Measurements from ENCODE around the gene DPYSL5. TPM values are rescaled to one million over a fixed set of nuclear protein-coding genes. Genes with fewer than 3 reads are reported as not detected.
"Not testable (repeated sequence)": the region's sequence is repeated elsewhere in the genome, so short reads cannot be mapped to it uniquely, and the experiment has no call there.

The DPYSL5 gene, protein sequence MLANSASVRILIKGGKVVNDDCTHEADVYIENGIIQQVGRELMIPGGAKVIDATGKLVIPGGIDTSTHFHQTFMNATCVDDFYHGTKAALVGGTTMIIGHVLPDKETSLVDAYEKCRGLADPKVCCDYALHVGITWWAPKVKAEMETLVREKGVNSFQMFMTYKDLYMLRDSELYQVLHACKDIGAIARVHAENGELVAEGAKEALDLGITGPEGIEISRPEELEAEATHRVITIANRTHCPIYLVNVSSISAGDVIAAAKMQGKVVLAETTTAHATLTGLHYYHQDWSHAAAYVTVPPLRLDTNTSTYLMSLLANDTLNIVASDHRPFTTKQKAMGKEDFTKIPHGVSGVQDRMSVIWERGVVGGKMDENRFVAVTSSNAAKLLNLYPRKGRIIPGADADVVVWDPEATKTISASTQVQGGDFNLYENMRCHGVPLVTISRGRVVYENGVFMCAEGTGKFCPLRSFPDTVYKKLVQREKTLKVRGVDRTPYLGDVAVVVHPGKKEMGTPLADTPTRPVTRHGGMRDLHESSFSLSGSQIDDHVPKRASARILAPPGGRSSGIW
- total RNA-seq, result not detected

DNA sequence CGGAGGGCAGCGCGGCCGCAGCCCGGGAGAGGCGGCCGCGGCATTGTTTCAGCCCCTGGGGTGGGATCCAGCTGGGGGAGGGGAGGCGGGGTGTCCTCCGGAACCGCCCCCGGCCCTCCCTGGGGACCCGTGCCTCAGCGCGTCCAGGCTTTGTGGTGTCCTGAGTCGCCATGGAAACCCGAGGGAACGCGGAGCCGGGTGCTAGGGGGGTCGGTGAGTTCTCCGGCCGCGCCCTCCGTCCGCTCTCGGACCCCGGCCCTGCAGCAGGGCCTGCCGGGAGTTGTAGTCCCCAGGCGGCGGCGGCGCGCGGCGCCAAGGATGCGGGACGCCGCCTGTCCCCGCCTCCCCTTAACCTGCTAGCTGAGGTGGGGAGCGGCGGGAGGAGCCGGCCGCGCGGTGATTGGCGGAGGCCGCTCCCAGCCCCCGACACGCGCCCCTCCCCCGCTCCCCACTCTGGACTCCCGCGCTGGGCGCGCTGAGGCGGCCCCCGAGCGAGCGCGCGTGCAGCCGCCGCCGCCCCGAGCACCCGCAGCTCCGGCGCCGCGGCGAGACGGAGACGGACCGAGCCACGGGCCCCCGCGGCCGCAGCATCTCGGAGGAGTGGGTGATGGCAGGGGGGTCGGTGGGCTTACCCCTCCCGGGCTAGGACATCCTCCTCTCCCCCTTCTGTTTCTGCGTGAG, at the start of gene DPYSL5:
Gene DPYSL5, plus strand, starts transcription at position 478 of the 681 bp plus-strand sequence. CDS start 50,368 bp downstream, outside the sequence.
- CTCF ChIA-PET, result interaction anchor here (0.8 to 5.5 kb wide), 4 partner anchors 74 to 287 kb away, joined by 3 to 82 read pairs (median 24); partner anchors contain the start of gene PREB
- Mint-ChIP-seq H3K36me3 (no peaks in the 10 kb centered on the region), H3K4me3 (no peak within 1 kb of the TSS), H3K9me3 (ENCODE audit: low read depth) (no peaks in the 10 kb centered on the region), H3K4me1 (peaks cover 9% of the 10 kb centered on the region), H3K27ac (no peak within 1 kb of the TSS), H3K27me3 (peaks cover 74% of the 10 kb centered on the region)
- no peak for ATAC-seq
- DNase-seq, result no peak

DNA sequence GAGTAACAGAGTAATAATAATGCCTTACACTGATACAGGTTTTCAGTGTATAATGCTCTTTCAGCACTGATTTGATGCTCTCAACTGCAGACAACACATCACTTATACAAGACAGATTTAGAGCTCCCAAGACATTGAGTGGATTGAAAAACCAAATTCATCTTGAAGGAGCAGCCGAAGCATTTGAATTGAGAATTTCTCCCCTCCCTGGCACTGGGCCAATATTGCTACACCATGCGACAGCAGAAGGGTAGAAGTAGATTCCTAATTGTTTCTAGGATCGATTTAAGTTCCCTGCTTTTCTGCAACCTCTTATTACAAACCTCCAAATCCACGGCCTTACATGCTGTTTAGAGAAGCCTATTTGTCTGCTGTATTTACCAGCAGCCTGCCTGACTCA, 46.6 kb upstream of the DPYSL5 start:
- no peaks in the 10 kb centered on the region for H3K9me3 Mint-ChIP-seq (ENCODE audit: low read depth)
- DNase-seq (no peak), ATAC-seq (no peak)
- no peaks in the 10 kb centered on the region for H3K27me3 Mint-ChIP-seq
- CTCF ChIA-PET, result no interaction called here
- peaks cover 25% of the 10 kb centered on the region for H3K36me3 Mint-ChIP-seq
- H3K27ac Mint-ChIP-seq, result no peak overlapping the region
- no peak overlapping the region for H3K4me3 Mint-ChIP-seq
- H3K4me1 Mint-ChIP-seq, result no peaks in the 10 kb centered on the region

DNA sequence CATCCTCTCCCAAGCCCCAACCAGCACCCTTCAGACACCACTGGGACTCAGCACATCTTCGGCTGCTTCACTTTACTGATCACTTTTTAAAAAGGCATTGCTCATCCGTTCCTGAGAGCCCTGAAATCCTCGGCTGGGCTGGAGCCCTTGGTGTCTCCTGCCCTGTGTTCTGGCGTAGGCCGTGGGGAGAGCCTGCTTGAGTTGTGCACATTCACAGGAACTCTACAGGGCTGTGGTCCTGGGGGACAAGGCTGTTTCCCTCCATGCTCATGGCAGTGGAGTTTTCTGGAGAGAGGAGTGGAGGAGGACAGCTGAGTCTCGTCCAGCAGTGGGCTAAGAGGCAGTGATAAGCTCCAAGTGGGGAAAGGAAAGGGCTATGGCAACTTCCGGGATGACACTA, 46.1 kb upstream of the DPYSL5 start:
- ATAC-seq (no peak), DNase-seq (no peak)
- CTCF ChIA-PET, result no interaction called here
- Mint-ChIP-seq H3K36me3 (peaks cover 21% of the 10 kb centered on the region), H3K27me3 (no peaks in the 10 kb centered on the region), H3K4me3 (no peak overlapping the region), H3K9me3 (ENCODE audit: low read depth) (no peaks in the 10 kb centered on the region), H3K27ac (no peak overlapping the region), H3K4me1 (no peaks in the 10 kb centered on the region)

DNA sequence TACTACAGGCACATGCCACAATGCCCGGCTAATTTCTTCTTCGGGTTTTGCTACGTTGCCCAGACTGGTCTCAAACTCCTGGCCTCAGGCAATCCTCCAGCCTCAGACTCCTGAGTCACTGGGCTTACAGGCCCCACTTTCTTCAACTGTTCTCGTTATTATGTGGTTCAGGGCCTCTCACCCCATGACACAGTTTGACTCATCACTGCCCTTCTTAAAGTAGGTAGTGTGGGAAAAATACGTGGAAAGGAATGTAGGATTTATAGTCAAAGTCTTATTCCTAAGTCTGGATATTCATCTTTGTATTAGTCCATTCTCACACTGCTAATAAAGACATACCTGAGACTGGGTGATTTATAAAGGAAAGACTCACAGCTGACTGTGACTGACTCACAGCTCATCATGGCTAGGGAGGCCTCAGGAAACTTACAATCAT, 42.7 kb upstream of the DPYSL5 start:
- Mint-ChIP-seq H3K4me3 (no peak overlapping the region), H3K9me3 (ENCODE audit: low read depth) (no peaks in the 10 kb centered on the region), H3K4me1 (peaks cover 5% of the 10 kb centered on the region), H3K27me3 (peaks cover 7% of the 10 kb centered on the region), H3K27ac (no peak overlapping the region), H3K36me3 (peaks cover 7% of the 10 kb centered on the region)
- DNase-seq (no peak), ATAC-seq (no peak)
- CTCF ChIA-PET, result no interaction called here

DNA sequence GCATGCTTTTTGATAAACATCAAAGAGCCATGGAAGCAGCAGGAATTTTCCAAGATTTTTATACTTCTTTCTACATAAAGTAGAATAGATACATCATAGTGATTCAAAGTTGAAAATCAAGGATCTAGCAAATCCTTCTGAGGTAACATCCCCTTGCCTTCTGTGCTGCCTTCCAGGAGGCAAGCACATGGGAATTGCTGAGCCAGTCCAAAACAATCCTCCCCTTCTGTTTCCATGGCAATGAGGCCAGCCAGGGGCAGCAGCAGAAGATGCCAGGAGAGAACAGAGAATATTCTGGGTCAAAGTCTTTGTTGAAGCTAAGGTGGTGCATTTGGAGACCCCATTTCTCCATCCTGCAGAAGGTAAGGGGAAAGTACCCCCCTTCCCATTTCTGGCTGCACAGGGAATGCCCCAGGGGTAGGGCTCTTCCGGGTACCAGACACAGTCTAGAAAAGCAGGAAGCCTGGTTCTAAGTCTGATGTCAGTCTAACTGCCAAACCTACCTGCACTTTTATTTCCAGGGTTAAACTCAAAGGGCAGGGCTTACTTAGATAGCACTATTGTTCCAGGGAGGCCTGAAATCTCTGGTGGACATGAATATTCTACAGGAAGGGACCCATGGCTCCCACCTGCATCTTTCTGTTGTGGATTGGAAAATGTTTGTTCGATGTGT, 40.0 kb upstream of the DPYSL5 start:
- Mint-ChIP-seq H3K27ac (no peak overlapping the region), H3K9me3 (ENCODE audit: low read depth) (no peaks in the 10 kb centered on the region), H3K4me3 (no peak overlapping the region), H3K4me1 (peaks cover 8% of the 10 kb centered on the region), H3K27me3 (peaks cover 17% of the 10 kb centered on the region), H3K36me3 (no peaks in the 10 kb centered on the region)
- ATAC-seq, result no peak
- no peak for DNase-seq
- CTCF ChIA-PET, result no interaction called here

DNA sequence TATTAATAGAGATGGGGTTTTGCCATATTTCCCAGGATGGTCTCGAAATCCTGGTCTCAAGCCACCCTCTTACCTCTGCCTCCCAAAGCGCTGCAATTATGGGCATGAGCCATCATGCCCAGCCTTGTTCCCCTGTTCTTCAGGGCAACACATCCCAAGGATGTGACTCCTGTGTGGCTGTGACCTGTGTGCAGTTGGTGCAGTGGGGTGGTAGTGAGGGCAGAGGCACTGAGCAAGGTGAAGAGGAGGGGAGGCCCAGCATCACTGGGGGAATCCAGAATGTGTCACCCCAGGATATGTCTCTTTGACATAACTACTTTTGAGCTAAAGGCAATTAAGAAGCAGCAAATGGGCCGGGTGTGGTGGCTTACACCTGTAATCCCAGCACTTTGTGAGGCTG, 38.7 kb upstream of the DPYSL5 start:
- Mint-ChIP-seq H3K36me3 (no peaks in the 10 kb centered on the region), H3K9me3 (ENCODE audit: low read depth) (no peaks in the 10 kb centered on the region), H3K27ac (no peak overlapping the region), H3K4me1 (peaks cover 8% of the 10 kb centered on the region), H3K27me3 (peaks cover 17% of the 10 kb centered on the region), H3K4me3 (no peak overlapping the region)
- DNase-seq (no peak), ATAC-seq (no peak)
- CTCF ChIA-PET, result interaction anchor here (1.0 to 1.3 kb wide), 2 partner anchors 26 to 37 kb away, joined by 3 to 4 read pairs; no protein-coding TSS in a partner anchor

DNA sequence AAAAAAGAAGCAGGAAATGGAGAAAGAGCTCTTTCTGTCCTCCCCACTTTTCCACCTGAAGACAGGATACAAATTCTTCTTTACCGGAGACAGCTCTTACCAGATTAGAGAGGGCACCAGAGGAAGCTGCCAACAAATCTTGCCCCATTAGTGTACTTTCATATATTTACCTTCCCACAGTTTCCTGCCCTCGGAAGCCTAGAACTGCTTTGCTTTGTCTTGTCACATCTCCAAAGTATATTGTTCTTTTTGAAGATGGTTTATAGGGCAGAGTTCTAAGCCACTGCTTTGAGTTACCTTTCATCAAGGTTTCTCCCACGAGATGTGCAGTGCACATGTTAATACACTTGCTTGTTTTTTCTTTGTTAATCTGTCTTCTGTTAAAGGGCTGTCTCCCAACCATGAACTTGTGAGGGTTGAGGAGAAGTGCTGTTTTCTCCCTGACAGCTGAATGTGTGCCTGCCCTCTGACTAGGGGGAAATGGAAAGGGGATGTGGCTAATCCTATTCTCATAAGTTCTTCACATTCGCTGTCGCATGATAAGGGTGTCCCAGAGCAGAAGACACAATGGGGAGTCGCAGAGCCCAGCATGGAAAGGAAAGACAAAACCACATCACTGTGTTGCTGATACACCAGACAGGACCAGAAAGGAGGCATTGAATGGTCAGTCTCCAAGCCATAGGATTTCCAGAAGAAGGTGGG, 37.9 kb upstream of the DPYSL5 start:
- H3K27ac Mint-ChIP-seq, result no peak overlapping the region
- CTCF ChIA-PET, result interaction anchor here (1.3 kb wide), 1 partner anchor 27 kb away, joined by 4 read pairs; no protein-coding TSS in a partner anchor
- DNase-seq, result no peak
- H3K9me3 Mint-ChIP-seq (ENCODE audit: low read depth), result no peaks in the 10 kb centered on the region
- peaks cover 17% of the 10 kb centered on the region for H3K27me3 Mint-ChIP-seq
- H3K36me3 Mint-ChIP-seq, result no peaks in the 10 kb centered on the region
- H3K4me1 Mint-ChIP-seq, result peaks cover 8% of the 10 kb centered on the region
- ATAC-seq, result no peak
- H3K4me3 Mint-ChIP-seq, result no peak overlapping the region

DNA sequence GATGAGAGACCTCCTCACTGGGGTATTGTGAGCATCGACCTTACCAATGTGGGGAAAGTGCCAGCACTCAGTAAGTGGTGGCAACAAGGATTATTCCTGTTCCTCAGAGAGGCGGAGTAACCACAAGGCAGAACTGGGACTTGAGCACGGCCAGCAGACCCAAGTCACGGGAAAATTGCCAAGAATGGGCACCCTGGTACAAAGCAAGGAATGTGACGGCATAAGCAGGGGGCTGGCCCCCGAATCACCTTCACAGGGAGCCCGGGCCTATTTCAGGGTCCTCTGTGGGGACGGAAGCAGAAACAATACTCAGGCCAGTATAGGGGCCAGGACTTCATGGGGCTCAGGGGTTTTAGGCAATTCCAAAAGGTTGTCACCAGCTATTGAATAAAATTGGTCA, 36.7 kb upstream of the DPYSL5 start:
- no peak for ATAC-seq
- no peaks in the 10 kb centered on the region for H3K9me3 Mint-ChIP-seq (ENCODE audit: low read depth)
- H3K4me3 Mint-ChIP-seq, result no peak overlapping the region
- H3K36me3 Mint-ChIP-seq, result no peaks in the 10 kb centered on the region
- peaks cover 8% of the 10 kb centered on the region for H3K4me1 Mint-ChIP-seq
- no peak overlapping the region for H3K27ac Mint-ChIP-seq
- H3K27me3 Mint-ChIP-seq, result peaks cover 19% of the 10 kb centered on the region
- no peak for DNase-seq
- CTCF ChIA-PET, result interaction anchor here (1.0 kb wide), 1 partner anchor 35 kb away, joined by 3 read pairs; no protein-coding TSS in a partner anchor

DNA sequence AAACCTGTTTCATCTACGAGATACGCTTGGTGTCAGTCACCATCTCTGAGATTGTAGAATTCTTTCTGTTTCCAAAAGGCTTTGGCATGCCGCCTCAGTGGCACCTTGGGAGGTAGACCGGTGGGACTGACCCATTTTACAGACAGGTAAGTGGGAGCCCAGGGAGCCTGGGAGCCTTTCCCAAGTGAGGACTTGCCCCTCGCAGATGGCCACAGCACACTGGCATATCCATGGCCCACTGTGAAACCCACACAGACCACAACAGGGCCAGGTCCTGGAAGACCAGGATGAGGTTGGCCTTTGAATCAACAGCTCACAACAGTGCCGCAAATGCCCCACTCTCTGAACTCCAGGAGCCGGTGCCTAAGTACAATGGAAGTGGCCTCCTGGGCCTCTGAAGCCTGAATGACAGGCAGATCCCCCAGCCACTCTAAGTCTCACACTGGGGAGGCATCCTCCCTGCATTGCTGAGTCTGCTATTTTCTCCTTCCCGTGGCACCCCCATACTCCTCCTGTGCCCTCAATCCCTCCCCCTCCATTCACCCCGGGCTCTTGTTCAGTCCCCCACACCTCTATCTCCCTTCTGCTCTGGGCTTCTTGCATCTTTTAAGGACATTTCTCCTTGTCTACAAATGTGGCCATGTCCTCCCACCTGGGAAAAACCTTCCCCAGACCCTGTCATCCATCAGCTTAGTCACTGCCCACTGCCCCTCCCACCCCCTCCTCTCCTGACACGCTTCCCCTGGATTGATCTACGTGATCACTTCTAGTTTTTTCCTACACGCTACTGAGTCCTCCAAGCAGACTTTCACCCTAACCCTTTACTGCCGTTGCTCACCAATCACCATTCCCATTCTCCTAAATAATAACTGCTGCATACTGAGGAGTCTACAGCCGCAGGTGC, 35.9 kb upstream of the DPYSL5 start:
- Mint-ChIP-seq H3K27me3 (peaks cover 21% of the 10 kb centered on the region), H3K27ac (no peak overlapping the region), H3K4me3 (no peak overlapping the region), H3K4me1 (peaks cover 8% of the 10 kb centered on the region), H3K36me3 (no peaks in the 10 kb centered on the region), H3K9me3 (ENCODE audit: low read depth) (no peaks in the 10 kb centered on the region)
- CTCF ChIA-PET, result interaction anchor here (1.0 kb wide), 1 partner anchor 34 kb away, joined by 3 read pairs; no protein-coding TSS in a partner anchor
- ATAC-seq, result no peak
- no peak for DNase-seq

DNA sequence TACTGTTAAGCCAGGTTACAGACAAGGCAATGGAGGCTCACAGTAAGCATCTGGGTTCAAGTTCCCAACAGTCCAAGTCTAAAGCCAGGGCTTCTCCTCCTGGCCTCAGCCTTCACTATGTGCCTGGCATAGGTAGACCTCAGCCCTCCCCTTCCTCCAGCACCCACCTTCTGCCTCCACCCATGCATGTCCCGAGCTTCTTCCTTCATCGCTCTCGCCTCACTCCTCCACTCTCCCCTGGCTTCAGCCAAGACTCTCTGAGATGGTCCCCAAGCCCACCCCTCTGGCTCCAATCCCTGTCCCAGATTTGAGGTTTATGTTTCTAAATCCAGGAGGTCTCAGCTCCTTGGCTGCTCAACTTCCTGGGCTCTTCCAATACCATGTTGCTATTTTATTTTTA, 35.2 kb upstream of the DPYSL5 start:
- no peak overlapping the region for H3K4me3 Mint-ChIP-seq
- H3K36me3 Mint-ChIP-seq, result no peaks in the 10 kb centered on the region
- H3K27ac Mint-ChIP-seq, result no peak overlapping the region
- DNase-seq (no peak), ATAC-seq (no peak)
- peaks cover 8% of the 10 kb centered on the region for H3K4me1 Mint-ChIP-seq
- CTCF ChIA-PET, result no interaction called here
- peaks cover 23% of the 10 kb centered on the region for H3K27me3 Mint-ChIP-seq
- no peaks in the 10 kb centered on the region for H3K9me3 Mint-ChIP-seq (ENCODE audit: low read depth)

DNA sequence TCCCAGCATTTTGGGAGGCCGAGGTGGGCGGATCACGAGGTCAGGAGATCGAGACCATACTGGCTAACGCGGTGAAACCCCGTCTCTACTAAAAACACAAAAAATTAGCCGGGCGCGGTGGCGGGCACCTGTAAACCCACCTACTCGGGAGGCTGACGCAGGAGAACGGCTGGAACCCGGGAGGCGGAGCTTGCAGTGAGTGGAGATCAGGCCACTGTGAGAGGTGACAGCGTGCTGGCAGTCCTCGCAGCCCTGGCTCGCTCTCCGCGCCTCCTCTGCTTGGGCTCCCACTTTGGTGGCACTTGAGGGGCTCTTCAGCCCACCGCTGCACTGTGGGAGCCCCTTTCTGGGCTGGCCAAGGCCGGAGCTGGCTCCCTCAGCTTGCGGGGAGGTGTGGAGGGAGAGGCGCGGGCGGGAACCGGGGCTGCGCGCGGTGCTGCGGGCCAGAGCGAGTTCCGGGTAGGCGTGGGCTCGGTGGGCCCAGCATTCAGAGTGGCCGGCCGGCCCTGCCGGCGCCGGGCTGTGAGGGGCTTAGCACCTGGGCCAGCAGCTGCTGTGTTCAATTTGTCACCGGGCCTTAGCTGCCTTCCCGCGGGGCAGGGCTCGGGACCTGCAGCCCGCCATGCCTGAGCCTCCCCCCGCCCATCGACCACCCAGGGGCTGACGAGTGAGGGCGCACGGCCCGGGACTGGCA, 33.7 kb upstream of the DPYSL5 start:
- ATAC-seq; DNase-seq; H3K4me1 Mint-ChIP-seq; H3K4me3 Mint-ChIP-seq; CTCF ChIA-PET; H3K9me3 Mint-ChIP-seq (ENCODE audit: low read depth); H3K27ac Mint-ChIP-seq; H3K36me3 Mint-ChIP-seq: not testable (repeated sequence)
- peaks cover 23% of the 10 kb centered on the region for H3K27me3 Mint-ChIP-seq
